ENCODE data around the gene PVALB. TPM values are rescaled to one million over a fixed set of nuclear protein-coding genes. Genes with fewer than 3 reads are reported as not detected.
A peak's percentile ranks its signal among the peaks of the same experiment; 100 is the strongest.

The PVALB gene
- total RNA-seq, 4 donors from 2014 or later, result not detected

DNA sequence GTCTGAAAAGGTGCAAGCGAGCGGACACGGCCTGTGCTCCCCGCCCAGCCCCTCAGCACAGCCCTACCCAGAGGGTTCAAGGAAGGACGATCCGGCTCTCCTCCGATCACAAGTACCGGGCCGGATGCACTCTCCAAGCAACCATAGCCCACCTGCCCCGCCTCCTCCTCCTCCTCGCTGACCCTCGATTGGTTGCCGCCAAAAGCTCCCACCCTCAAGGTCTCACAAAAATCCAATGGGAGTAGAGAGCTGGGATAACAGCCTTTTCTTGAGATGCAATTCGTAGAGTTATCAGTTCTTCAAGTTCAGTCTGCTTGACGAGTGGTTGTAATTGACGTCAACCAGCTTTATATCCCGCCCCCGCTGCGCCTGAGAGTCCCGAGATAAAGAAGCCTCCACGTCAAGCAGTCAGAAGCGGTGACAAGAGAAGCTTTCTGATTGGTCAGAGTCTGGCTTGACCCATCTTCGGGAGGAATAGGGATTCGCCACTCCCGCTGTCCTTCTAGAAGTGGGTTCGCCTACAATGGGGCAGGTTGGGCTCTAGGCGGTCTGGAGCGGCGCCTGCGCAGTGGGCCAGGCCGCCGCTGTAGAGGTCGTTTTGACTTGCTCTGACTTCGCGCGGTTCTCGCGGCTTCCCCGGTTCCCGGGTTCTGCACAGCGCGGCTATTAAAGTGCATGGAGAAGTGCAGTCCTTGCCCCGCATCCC lies 40.7 kb downstream of the PVALB start, which contains the start of gene IFT27:
Gene IFT27 (minus strand): TSS at position 156 of the 706 bp plus-strand sequence. CDS start 412 bp downstream, outside the sequence.
- TF ChIP-seq CTCF (IDR thresholded peaks at IDR 0.05), result no peak
- DNase-seq (ENCODE audit: low spot score), result peak; percentile 98
- peak; percentile 97 for ATAC-seq (ENCODE audit: low FRiP score)

- DNase-seq (ENCODE audit: low spot score), result no peak
- ATAC-seq (ENCODE audit: low FRiP score), result peak; percentile 6
- TF ChIP-seq CTCF (IDR thresholded peaks at IDR 0.05), result no peak
Observed at GRCh38 chr22:36775586-36775963, 41.3 kb downstream of the PVALB start.

DNA sequence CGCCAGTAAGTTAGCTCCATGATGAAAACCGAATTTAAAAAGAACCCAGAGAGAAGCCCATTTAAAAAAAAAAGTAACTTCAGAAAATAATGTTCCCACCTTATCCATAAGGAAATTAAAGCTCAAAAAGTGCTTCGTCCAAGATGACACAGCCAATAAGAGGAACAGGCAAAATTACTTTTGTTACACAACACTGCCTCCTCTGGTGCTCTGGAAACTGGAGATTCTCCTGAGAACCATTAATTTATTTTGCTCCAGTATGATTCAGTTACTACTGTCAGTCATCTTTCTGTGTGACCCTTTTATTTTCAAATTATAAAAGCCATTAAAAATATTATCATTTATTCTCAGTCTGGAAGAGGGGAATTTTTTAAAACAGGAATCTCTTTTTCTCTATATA lies 42.9 kb downstream of the PVALB start:
- TF ChIP-seq CTCF (IDR thresholded peaks at IDR 0.05), result no peak
- DNase-seq (ENCODE audit: low spot score) (no peak), ATAC-seq (ENCODE audit: low FRiP score) (no peak)

GRCh38 chr22:36772451-36772850 lies 44.4 kb downstream of the PVALB start:
- TF ChIP-seq CTCF (IDR thresholded peaks at IDR 0.05), result no peak
- DNase-seq (ENCODE audit: low spot score) (peak; percentile 5), ATAC-seq (ENCODE audit: low FRiP score) (no peak)

DNA sequence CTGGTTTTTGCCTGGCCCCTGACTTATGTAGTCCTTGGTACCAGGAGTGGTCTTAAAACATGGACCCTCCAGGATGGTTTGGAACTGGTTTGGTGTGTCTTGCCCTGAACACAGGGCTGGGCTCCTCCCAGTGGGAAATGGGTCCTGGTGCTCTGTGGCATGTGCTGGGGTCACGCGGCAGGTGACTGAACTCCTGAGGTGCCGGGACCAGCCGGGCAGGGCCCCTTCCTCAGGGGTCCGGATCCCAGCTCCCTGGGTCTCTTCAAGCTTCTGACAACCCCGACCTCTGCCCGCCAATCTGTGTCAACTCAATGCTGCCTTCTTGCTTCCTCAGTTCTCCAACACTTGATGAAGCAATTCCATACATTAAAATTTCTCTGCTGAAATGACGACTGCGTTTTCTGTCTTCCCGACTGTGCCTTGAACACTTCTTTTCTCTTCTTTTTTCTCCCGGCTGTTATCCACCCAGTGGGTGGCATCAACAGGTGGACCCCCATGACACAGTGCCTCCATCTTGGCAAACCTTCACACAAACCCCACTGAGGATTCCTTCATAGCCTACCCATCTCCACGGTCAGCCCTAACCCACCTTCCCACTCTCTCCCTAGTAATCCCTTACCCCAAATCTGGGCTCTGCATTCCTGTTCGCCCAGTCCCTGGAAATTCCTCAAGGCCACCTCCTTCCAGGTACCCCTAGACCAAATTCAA lies 45.3 kb downstream of the PVALB start:
- ATAC-seq (ENCODE audit: low FRiP score), result no peak
- no peak for TF ChIP-seq CTCF (IDR thresholded peaks at IDR 0.05)
- DNase-seq (ENCODE audit: low spot score), result peak; percentile 10

DNA sequence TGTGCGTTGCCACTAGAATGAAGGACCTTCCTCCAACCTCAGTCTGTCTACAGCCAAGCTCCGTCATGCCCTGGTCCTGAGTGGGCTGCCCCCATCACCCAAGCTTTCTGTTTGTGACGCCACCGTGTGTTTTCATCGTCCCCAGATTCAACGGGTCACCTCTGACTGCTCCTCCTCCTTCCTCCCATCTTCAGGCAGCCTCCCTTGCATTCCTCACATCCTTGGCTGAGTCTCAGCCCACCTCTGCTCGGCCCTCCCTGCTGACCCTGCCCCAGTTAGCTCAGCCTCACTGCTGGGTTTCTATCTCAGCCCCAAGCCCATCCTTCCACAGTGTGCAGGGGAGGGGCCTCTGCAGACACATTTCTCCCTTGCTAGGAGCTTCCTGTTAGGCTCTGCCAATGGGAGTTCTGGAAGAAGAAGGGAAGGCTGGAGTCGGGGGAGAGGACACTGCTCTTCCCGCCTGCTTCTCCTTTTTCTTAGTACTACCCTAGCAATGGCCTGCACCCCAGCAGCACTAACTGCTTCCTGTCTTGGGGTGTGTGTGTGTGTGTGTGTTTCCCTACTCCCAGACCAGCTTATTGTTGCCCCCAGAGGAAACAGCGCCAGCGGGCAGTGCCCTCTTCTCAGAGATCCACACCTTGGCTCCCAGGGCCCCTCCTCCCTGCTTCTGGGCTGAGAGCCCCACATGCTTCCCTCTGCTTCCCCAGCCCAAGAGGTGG lies 46.2 kb downstream of the PVALB start:
- peak; percentile 52 for ATAC-seq (ENCODE audit: low FRiP score)

More for the DNA sequence above, 46.2 kb downstream of the PVALB start:
- no peak for TF ChIP-seq CTCF (IDR thresholded peaks at IDR 0.05)
- DNase-seq (ENCODE audit: low spot score), result peak; percentile 11
